Neural progenitor cell (in vitro differentiated cells): ENCODE data around the gene CYFIP2. TPM values are rescaled to one million over a fixed set of nuclear protein-coding genes. Genes with fewer than 3 reads are reported as not detected.

ENCODE experiments used
- DNase-seq: peaks from one replicate; pipeline ENCODE4 v3.0.0-alpha.2; 2016; ENCODE audit warnings: low spot score
- H2AFZ ChIP-seq: fragments of 200-600 bp; sonication (generic); replicated peaks from 2 replicates; pipeline ENCODE4 v1.6.1; 2016; ENCODE audit warnings: antibody characterized with exemption
- H3F3A ChIP-seq: fragments of 200-600 bp; sonication (generic); 2 replicates; pipeline ENCODE4 v1.6.1; 2016; ENCODE audit warnings: antibody characterized with exemption, low read depth
- H3K27ac ChIP-seq: fragments of 200-600 bp; sonication (generic); 2 replicates; pipeline ENCODE4 v1.5.1; 2016; ENCODE audit warnings: mild to moderate bottlenecking
- H3K27me3 ChIP-seq: fragments of 200-600 bp; sonication (generic); 2 replicates; pipeline ENCODE4 v1.6.1; 2016; ENCODE audit warnings: mild to moderate bottlenecking, moderate library complexity
- H3K36me3 ChIP-seq: fragments of 200-600 bp; sonication (generic); 2 replicates; pipeline ENCODE4 v1.5.1; 2016
- H3K4me1 ChIP-seq: fragments of 200-600 bp; sonication (generic); 2 replicates; pipeline ENCODE4 v1.6.1; 2016; ENCODE audit warnings: mixed run types
- H3K4me2 ChIP-seq: fragments of 200-600 bp; sonication (generic); 2 replicates; pipeline ENCODE4 v1.6.1; 2016
- H3K4me3 ChIP-seq: fragments of 200-600 bp; sonication (generic); 2 replicates; pipeline ENCODE4 v1.5.1; 2016
- H3K79me2 ChIP-seq: fragments of 200-600 bp; sonication (generic); 2 replicates; pipeline ENCODE4 v1.6.1; 2016; ENCODE audit warnings: low read depth
- H3K9ac ChIP-seq: fragments of 200-600 bp; sonication (generic); 2 replicates; pipeline ENCODE4 v1.6.1; 2016
- H3K9me3 ChIP-seq: fragments of 200-600 bp; sonication (generic); 2 replicates; pipeline ENCODE4 v1.5.1; 2016; ENCODE audit warnings: low read depth
- H4K20me1 ChIP-seq: fragments of 200-600 bp; sonication (generic); 2 replicates; pipeline ENCODE4 v1.6.1; 2016; ENCODE audit warnings: low read depth
- H3K27ac Mint-ChIP-seq: 3 replicates; pipeline ENCODE4 v1.8.0; 2021; ENCODE audit warnings: mixed read lengths
- H3K27me3 Mint-ChIP-seq: 2 replicates; pipeline ENCODE4 v1.8.0; 2022; ENCODE audit warnings: low read depth, mild to moderate bottlenecking, inconsistent platforms, moderate library complexity, mixed read lengths; ENCODE audit not compliant: insufficient read depth
- H3K36me3 Mint-ChIP-seq: 3 replicates; pipeline ENCODE4 v1.8.0; 2021; ENCODE audit warnings: mixed read lengths
- H3K4me1 Mint-ChIP-seq: 3 replicates; pipeline ENCODE4 v1.8.0; 2021; ENCODE audit warnings: mixed read lengths
- H3K4me3 Mint-ChIP-seq: 3 replicates; pipeline ENCODE4 v1.8.0; 2021; ENCODE audit warnings: mild to moderate bottlenecking, moderate library complexity, mixed read lengths
- H3K9me3 Mint-ChIP-seq: 3 replicates; pipeline ENCODE4 v1.8.0; 2020; ENCODE audit warnings: mixed read lengths
- CTCF ChIP-seq: fragments of 200-600 bp; sonication (generic); IDR thresholded peaks from 2 replicates; pipeline ENCODE4 v1.5.1; 2017; ENCODE audit warnings: antibody characterized with exemption, mild to moderate bottlenecking
- EZH2 ChIP-seq: fragments of 200-600 bp; sonication (generic); IDR thresholded peaks from 2 replicates; pipeline ENCODE4 v1.6.1; 2017; ENCODE audit warnings: antibody characterized with exemption, mild to moderate bottlenecking, moderate library complexity
- EZH2phosphoT487 ChIP-seq: fragments of 200-600 bp; sonication (generic); IDR thresholded peaks from 2 replicates; pipeline ENCODE4 v1.6.1; 2017; ENCODE audit warnings: antibody characterized with exemption
- total RNA-seq: library from RNA; depleted of rRNA; stranded (reverse); fragments of >200 nt; gene quantifications from 2 replicates; pipeline ENCODE4 v1.2.3, GENCODE V29; 2015; ENCODE audit warnings: low replicate concordance

Gene CYFIP2
- total RNA-seq, 1 donor from 2014 or later, result 70.2 TPM

- H3K27ac Mint-ChIP-seq, result no peak overlapping the region
- H3K4me3 Mint-ChIP-seq, result no peak overlapping the region
- Histone ChIP-seq H3K4me1 (no peaks in the 10 kb centered on the region), H3K79me2 (no peaks in the 10 kb centered on the region), H2AFZ (no peak overlapping the region), H3K27ac (no peak overlapping the region), H3K4me2 (no peak overlapping the region), H3K36me3 (peaks cover 4% of the 10 kb centered on the region), H3F3A (no peaks in the 10 kb centered on the region), H4K20me1 (no peaks in the 10 kb centered on the region), H3K27me3 (no peaks in the 10 kb centered on the region), H3K9me3 (no peaks in the 10 kb centered on the region), H3K9ac (no peak overlapping the region), H3K4me3 (no peak overlapping the region)
- TF ChIP-seq EZH2, result no peak
- TF ChIP-seq EZH2phosphoT487, result no peak
- no peak for TF ChIP-seq CTCF
- no peak for DNase-seq
- peaks cover 10% of the 10 kb centered on the region for H3K4me1 Mint-ChIP-seq
- H3K9me3 Mint-ChIP-seq, result no peaks in the 10 kb centered on the region
- H3K27me3 Mint-ChIP-seq, result no peaks in the 10 kb centered on the region
- H3K36me3 Mint-ChIP-seq, result peaks cover 16% of the 10 kb centered on the region
Observed at GRCh38 chr5:157379983-157380382, 114.1 kb downstream of the CYFIP2 start.

GRCh38 chr5:157381746-157382145, 115.8 kb downstream of the CYFIP2 start:
- no peak overlapping the region for H2AFZ ChIP-seq
- no peaks in the 10 kb centered on the region for H3K79me2 ChIP-seq
- H3K27me3 Mint-ChIP-seq, result no peaks in the 10 kb centered on the region
- no peak overlapping the region for H3K4me3 ChIP-seq
- no peak overlapping the region for H3K27ac Mint-ChIP-seq
- no peak overlapping the region for H3K4me2 ChIP-seq
- H3K36me3 ChIP-seq, result peaks cover 4% of the 10 kb centered on the region
- H4K20me1 ChIP-seq, result no peaks in the 10 kb centered on the region
- H3F3A ChIP-seq, result no peaks in the 10 kb centered on the region
- no peaks in the 10 kb centered on the region for H3K27me3 ChIP-seq
- H3K9me3 ChIP-seq, result no peaks in the 10 kb centered on the region
- H3K9ac ChIP-seq, result no peak overlapping the region
- no peaks in the 10 kb centered on the region for H3K4me1 ChIP-seq
- peaks cover 22% of the 10 kb centered on the region for H3K4me1 Mint-ChIP-seq
- peaks cover 12% of the 10 kb centered on the region for H3K36me3 Mint-ChIP-seq
- no peak overlapping the region for H3K4me3 Mint-ChIP-seq
- no peaks in the 10 kb centered on the region for H3K9me3 Mint-ChIP-seq
- DNase-seq, result no peak
- no peak for TF ChIP-seq CTCF
- H3K27ac ChIP-seq, result no peak overlapping the region

GRCh38 chr5:157382996-157383800, 117.3 kb downstream of the CYFIP2 start:
- no peak overlapping the region for H3K9ac ChIP-seq
- Mint-ChIP-seq H3K4me1 (peaks cover 33% of the 10 kb centered on the region), H3K27me3 (no peaks in the 10 kb centered on the region), H3K4me3 (no peak overlapping the region), H3K27ac (no peak overlapping the region), H3K9me3 (no peaks in the 10 kb centered on the region), H3K36me3 (peaks cover 6% of the 10 kb centered on the region)
- TF ChIP-seq EZH2phosphoT487 (no peak), CTCF (no peak), EZH2 (no peak)
- H3K4me1 ChIP-seq, result no peaks in the 10 kb centered on the region
- no peak overlapping the region for H3K4me2 ChIP-seq
- H3F3A ChIP-seq, result no peaks in the 10 kb centered on the region
- H3K9me3 ChIP-seq, result no peaks in the 10 kb centered on the region
- no peak for DNase-seq
- H3K27ac ChIP-seq, result no peak overlapping the region
- no peaks in the 10 kb centered on the region for H4K20me1 ChIP-seq
- no peak overlapping the region for H2AFZ ChIP-seq
- H3K27me3 ChIP-seq, result no peaks in the 10 kb centered on the region
- peaks cover 4% of the 10 kb centered on the region for H3K36me3 ChIP-seq
- H3K79me2 ChIP-seq, result no peaks in the 10 kb centered on the region
- no peak overlapping the region for H3K4me3 ChIP-seq
